Uterus (tissue), 4 donors: ENCODE results near the gene ZC3HAV1L. TPM values are rescaled to one million over a fixed set of nuclear protein-coding genes. Genes with fewer than 3 reads are reported as not detected.

ENCODE experiments used
- DNase-seq, 2 donors: peaks; one replicate each; pipeline ENCODE4 v3.0.0-alpha.2; 2019 to 2020
- H3K27ac ChIP-seq, 2 donors: fragments of 200-600 bp; sonication (generic); 1 replicate in 1 of 2; 2 replicates in 1 of 2; pipeline ENCODE4 v1.5.1; 2016 to 2018
- H3K27me3 ChIP-seq, 2 donors: fragments of 200-600 bp; sonication (generic); one replicate each; pipeline ENCODE4 v1.5.1; 2018 to 2019; ENCODE audit warnings: control low read depth in 1 of 2
- H3K36me3 ChIP-seq, 2 donors: fragments of 200-600 bp; sonication (generic); one replicate each; pipeline ENCODE4 v1.5.1; 2019; ENCODE audit warnings: control low read depth in 1 of 2
- H3K4me1 ChIP-seq, 2 donors: fragments of 200-600 bp; sonication (generic); one replicate each; pipeline ENCODE4 v1.5.1; 2018 to 2019; ENCODE audit warnings: control low read depth in 1 of 2
- H3K4me3 ChIP-seq, 2 donors: fragments of 200-600 bp; sonication (generic); 1 replicate in 1 of 2; 2 replicates in 1 of 2; pipeline ENCODE4 v1.5.1; 2018 to 2019; ENCODE audit warnings: mild to moderate bottlenecking in 1 of 2
- H3K9me3 ChIP-seq, 2 donors: fragments of 200-600 bp; sonication (generic); one replicate each; pipeline ENCODE4 v1.5.1; 2019; ENCODE audit warnings: control low read depth in 1 of 2
- POLR2A ChIP-seq, 2 donors: fragments of 450-650 bp; IDR thresholded peaks; one replicate each; pipeline ENCODE4 v1.6.1; 2016; ENCODE audit warnings: antibody characterized with exemption in 2 of 2, mild to moderate bottlenecking in 1 of 2, moderate library complexity in 1 of 2
- intact Hi-C: fragments of 100-400 bp; cut with DNase I; formaldehyde crosslinking; loops from one replicate; pipeline ENCODE4 v1.15.1; 2023; ENCODE audit warnings: low total_unique reads
- total RNA-seq, 4 donors: library from RNA; depleted of rRNA in 3 of 4; stranded (reverse); fragments of >200 nt in 3 of 4; gene quantifications; one replicate each; pipeline versions ENCODE4 v1.1.0 to v1.2.4, GENCODE V29; 2014 to 2023
- TF ChIP-seq, protein P1 (sequence below), 4 experiments: fragments of 200-600 bp in 2 of 4; fragments of 450-650 bp in 2 of 4; sonication (generic) in 2 of 4; IDR thresholded peaks; one replicate each; pipeline ENCODE4 v1.5.1; 2016 to 2019; ENCODE audit warnings: antibody characterized with exemption in 4 of 4, mild to moderate bottlenecking in 2 of 4, moderate library complexity in 1 of 4
- donor health status: DM: yes; HTN: yes; CAD: no.

The ZC3HAV1L gene
- total RNA-seq, 4 donors from 2014 or later = 10.0 to 73.0 (median 31.9) TPM

DNA sequence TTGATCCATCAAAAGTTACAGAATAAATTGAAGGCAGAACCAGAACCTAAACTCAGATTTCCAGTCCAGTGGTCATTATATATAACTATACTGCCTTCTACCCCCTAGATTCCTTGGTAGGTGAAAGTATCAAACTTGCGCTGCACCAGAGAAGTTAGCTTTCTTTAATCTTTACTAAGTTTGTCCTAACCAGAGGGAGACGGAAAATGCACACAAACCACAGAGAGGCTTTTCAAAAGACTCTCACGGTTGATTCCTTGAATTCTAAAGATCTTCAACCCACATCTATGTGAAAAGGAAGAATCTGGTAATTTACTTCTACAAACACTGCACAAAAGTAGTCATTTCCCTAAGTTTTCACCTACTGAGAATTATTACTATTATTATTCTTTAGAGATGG is 36.4 kb downstream of the ZC3HAV1L start:
- Histone ChIP-seq H3K9me3 (no peaks in the 10 kb centered on the region), H3K27ac (no peak overlapping the region), H3K4me1 (no peaks in the 10 kb centered on the region), H3K27me3 (no peaks in the 10 kb centered on the region), H3K36me3 (no peaks in the 10 kb centered on the region), H3K4me3 (no peak overlapping the region)
- intact Hi-C loops = no loop called here
- no peak for DNase-seq
- no peak for TF ChIP-seq POLR2A (IDR thresholded peaks at IDR 0.05)
- TF ChIP-seq, protein P1, sequence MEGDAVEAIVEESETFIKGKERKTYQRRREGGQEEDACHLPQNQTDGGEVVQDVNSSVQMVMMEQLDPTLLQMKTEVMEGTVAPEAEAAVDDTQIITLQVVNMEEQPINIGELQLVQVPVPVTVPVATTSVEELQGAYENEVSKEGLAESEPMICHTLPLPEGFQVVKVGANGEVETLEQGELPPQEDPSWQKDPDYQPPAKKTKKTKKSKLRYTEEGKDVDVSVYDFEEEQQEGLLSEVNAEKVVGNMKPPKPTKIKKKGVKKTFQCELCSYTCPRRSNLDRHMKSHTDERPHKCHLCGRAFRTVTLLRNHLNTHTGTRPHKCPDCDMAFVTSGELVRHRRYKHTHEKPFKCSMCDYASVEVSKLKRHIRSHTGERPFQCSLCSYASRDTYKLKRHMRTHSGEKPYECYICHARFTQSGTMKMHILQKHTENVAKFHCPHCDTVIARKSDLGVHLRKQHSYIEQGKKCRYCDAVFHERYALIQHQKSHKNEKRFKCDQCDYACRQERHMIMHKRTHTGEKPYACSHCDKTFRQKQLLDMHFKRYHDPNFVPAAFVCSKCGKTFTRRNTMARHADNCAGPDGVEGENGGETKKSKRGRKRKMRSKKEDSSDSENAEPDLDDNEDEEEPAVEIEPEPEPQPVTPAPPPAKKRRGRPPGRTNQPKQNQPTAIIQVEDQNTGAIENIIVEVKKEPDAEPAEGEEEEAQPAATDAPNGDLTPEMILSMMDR (IDR thresholded peaks at IDR 0.05) = no peak

GRCh38 chr7:138992052-138992531 is 43.8 kb downstream of the ZC3HAV1L start:
- Histone ChIP-seq H3K4me3 (no peak overlapping the region), H3K27me3 (no peaks in the 10 kb centered on the region), H3K9me3 (no peaks in the 10 kb centered on the region), H3K27ac (no peak overlapping the region), H3K36me3 (no peaks in the 10 kb centered on the region), H3K4me1 (no peaks in the 10 kb centered on the region)
- DNase-seq = no peak
- no peak for TF ChIP-seq POLR2A (IDR thresholded peaks at IDR 0.05)
- TF ChIP-seq, protein P1 (IDR thresholded peaks at IDR 0.05) = no peak
- intact Hi-C loops = no loop called here

DNA sequence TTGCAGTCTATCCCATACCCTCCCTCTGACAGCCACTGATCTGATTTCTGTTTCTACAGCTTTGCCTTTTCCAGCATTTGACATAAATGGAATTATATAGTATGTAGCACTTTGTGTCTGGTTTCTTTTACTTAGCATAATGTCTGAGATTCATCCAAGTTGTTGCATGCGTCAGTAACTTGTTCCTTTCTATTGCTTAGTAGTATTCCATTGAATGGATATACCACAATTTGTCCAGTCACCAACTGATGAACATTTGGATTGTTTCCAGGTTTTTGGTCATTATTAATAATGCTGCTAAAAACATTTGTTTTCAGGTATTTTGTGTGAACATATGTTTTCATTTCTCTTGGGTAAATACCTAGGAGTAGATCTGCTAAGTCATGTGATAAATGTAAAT is 48.2 kb downstream of the ZC3HAV1L start:
- no peak for TF ChIP-seq POLR2A (IDR thresholded peaks at IDR 0.05)
- TF ChIP-seq, protein P1 (IDR thresholded peaks at IDR 0.05) = no peak
- no peaks in the 10 kb centered on the region for H3K9me3 ChIP-seq
- DNase-seq = no peak
- H3K4me3 ChIP-seq = no peak overlapping the region
- intact Hi-C loops = no loop called here
- no peaks in the 10 kb centered on the region for H3K27me3 ChIP-seq
- H3K27ac ChIP-seq = no peak overlapping the region
- no peaks in the 10 kb centered on the region for H3K36me3 ChIP-seq
- H3K4me1 ChIP-seq = no peaks in the 10 kb centered on the region

DNA sequence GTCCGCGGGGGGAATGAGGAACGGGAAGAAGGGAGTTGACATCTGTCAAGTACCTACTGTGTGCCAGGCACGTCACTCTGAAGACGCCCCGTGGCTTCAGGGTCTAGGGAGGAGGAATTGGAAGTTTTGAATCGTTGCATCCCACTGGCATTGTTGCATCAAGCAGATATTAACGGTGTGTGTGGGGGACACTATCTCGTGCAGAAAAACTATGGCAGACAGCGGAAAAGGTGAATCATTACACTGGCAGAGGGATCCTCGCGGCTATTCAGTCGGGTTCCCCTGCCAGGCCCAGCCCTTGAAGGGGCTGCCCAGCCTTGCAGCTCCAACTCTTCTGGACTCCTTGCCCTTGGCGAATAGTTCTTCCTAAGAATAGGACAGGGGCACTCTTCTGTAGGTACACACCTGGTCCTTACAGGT is 53.6 kb downstream of the ZC3HAV1L start:
- no peaks in the 10 kb centered on the region for H3K9me3 ChIP-seq
- peak overlapping the region in 1 of 2 donors; percentile 49 for H3K4me3 ChIP-seq
- H3K27me3 ChIP-seq = no peaks in the 10 kb centered on the region
- H3K36me3 ChIP-seq = no peaks in the 10 kb centered on the region
- DNase-seq = no peak
- intact Hi-C loops = no loop called here
- TF ChIP-seq, protein P1 (IDR thresholded peaks at IDR 0.05) = no peak
- no peak for TF ChIP-seq POLR2A (IDR thresholded peaks at IDR 0.05)
- H3K4me1 ChIP-seq = no peaks in the 10 kb centered on the region
- peak overlapping the region; percentile 15 to 64 for H3K27ac ChIP-seq

- H3K4me3 ChIP-seq = peak within 1 kb of the TSS; percentile 54 to 62
- no peaks in the 10 kb centered on the region for H3K27me3 ChIP-seq
- no peaks in the 10 kb centered on the region for H3K4me1 ChIP-seq
- H3K27ac ChIP-seq = peak within 1 kb of the TSS; percentile 47 to 64
- TF ChIP-seq, protein P1 (IDR thresholded peaks at IDR 0.05) = peak in 3 of 4 experiments; percentile 31 to 81 (median 66)
- TF ChIP-seq POLR2A (IDR thresholded peaks at IDR 0.05) = no peak
- intact Hi-C loops = no loop called here
- no peaks in the 10 kb centered on the region for H3K36me3 ChIP-seq
- no peaks in the 10 kb centered on the region for H3K9me3 ChIP-seq
- peak; percentile 34 to 68 for DNase-seq
Measured at GRCh38 chr7:138981332-138982203, 54.3 kb downstream of the ZC3HAV1L start, which contains the start of gene KIAA1549. Gene KIAA1549, minus strand, starts transcription at chr7:138981389. Its CDS starts 120 bp downstream, at chr7:138981269.
